Liver (tissue), 9 donors: ENCODE results near the gene RAB3B. TPM values are rescaled to one million over a fixed set of nuclear protein-coding genes. Genes with fewer than 3 reads are reported as not detected.

Experiments used
- DNase-seq: peaks from one replicate; pipeline ENCODE4 v3.0.0-alpha.2; 2017; ENCODE audit warnings: low spot score
- H3K27ac ChIP-seq, 2 donors: one replicate each; pipeline ENCODE4 v1.7.0; 2013; ENCODE audit warnings: inconsistent platforms in 2 of 2, low read length in 2 of 2, control low read depth in 1 of 2, low read depth in 1 of 2, mild to moderate bottlenecking in 1 of 2
- H3K27me3 ChIP-seq, 4 donors: one replicate each; pipeline versions ENCODE4 v1.6.1 to v1.7.0; 2013; ENCODE audit warnings: low read length in 3 of 4, inconsistent platforms in 1 of 4, mild to moderate bottlenecking in 1 of 4, moderate library complexity in 1 of 4; ENCODE audit not compliant: control insufficient read depth in 4 of 4, insufficient read depth in 4 of 4
- H3K36me3 ChIP-seq, 4 donors: one replicate each; pipeline versions ENCODE4 v1.6.1 to v1.7.0; 2013; ENCODE audit warnings: low read length in 3 of 4, mild to moderate bottlenecking in 3 of 4, low read depth in 1 of 4, moderate library complexity in 1 of 4; ENCODE audit not compliant: control insufficient read depth in 4 of 4, insufficient read depth in 3 of 4
- H3K4me1 ChIP-seq, 4 donors: one replicate each; pipeline versions ENCODE4 v1.6.1 to v1.7.0; 2013; ENCODE audit warnings: low read length in 3 of 4, mild to moderate bottlenecking in 3 of 4, moderate library complexity in 1 of 4; ENCODE audit not compliant: control insufficient read depth in 4 of 4, insufficient read depth in 4 of 4
- H3K4me3 ChIP-seq, 3 donors: one replicate each; pipeline versions ENCODE4 v1.6.1 to v1.7.0; 2013; ENCODE audit warnings: low read length in 3 of 3, control low read depth in 1 of 3, low read depth in 1 of 3, mild to moderate bottlenecking in 1 of 3
- H3K9ac ChIP-seq, 2 donors: one replicate each; pipeline ENCODE4 v1.7.0; 2013; ENCODE audit warnings: low read length in 2 of 2, mild to moderate bottlenecking in 2 of 2, moderate library complexity in 2 of 2, control low read depth in 1 of 2, low read depth in 1 of 2
- H3K9me3 ChIP-seq, 4 donors: one replicate each; pipeline versions ENCODE4 v1.6.1 to v1.7.0; 2013; ENCODE audit warnings: low read length in 3 of 4; ENCODE audit not compliant: control insufficient read depth in 4 of 4
- ATF3 ChIP-seq: IDR thresholded peaks from 2 replicates; pipeline ENCODE4 v1.6.1; 2016; ENCODE audit warnings: antibody characterized with exemption
- CTCF ChIP-seq: fragments of 150-350 bp; IDR thresholded peaks from 2 replicates; pipeline ENCODE4 v1.5.1; 2017; ENCODE audit warnings: improper control_type of control experiment, low read depth, low read length; ENCODE audit not compliant: missing input control
- FOXA1 ChIP-seq: IDR thresholded peaks from 2 replicates; pipeline ENCODE4 v1.6.1; 2016; ENCODE audit warnings: antibody characterized with exemption
- GABPA ChIP-seq, 2 donors: IDR thresholded peaks in 1 of 2; conservative IDR thresholded peaks in 1 of 2; 2 replicates each; pipeline ENCODE4 v1.6.1; 2016; ENCODE audit warnings: antibody characterized with exemption in 2 of 2, mild to moderate bottlenecking in 1 of 2, moderate library complexity in 1 of 2
- HNF4A ChIP-seq, 2 donors: conservative IDR thresholded peaks; 2 replicates each; pipeline ENCODE4 v1.6.1; 2016; ENCODE audit warnings: antibody characterized with exemption in 2 of 2, mild to moderate bottlenecking in 2 of 2
- JUND ChIP-seq, 2 donors: IDR thresholded peaks; 2 replicates each; pipeline ENCODE4 v1.6.1; 2016; ENCODE audit warnings: antibody characterized with exemption in 2 of 2
- MAX ChIP-seq: IDR thresholded peaks from 2 replicates; pipeline ENCODE4 v1.6.1; 2016; ENCODE audit warnings: antibody characterized with exemption
- RAD21 ChIP-seq, 2 donors: IDR thresholded peaks; 2 replicates each; pipeline ENCODE4 v1.6.1; 2016; ENCODE audit warnings: antibody characterized with exemption in 2 of 2, mild to moderate bottlenecking in 2 of 2
- REST ChIP-seq: IDR thresholded peaks from 2 replicates; pipeline ENCODE4 v1.6.1; 2016; ENCODE audit warnings: antibody characterized with exemption, mild to moderate bottlenecking
- SP1 ChIP-seq: IDR thresholded peaks from 2 replicates; pipeline ENCODE4 v1.6.1; 2018; ENCODE audit warnings: antibody characterized with exemption, mild to moderate bottlenecking
- TAF1 ChIP-seq: conservative IDR thresholded peaks from 2 replicates; pipeline ENCODE4 v1.6.1; 2016; ENCODE audit warnings: antibody characterized with exemption, mild to moderate bottlenecking
- YY1 ChIP-seq: IDR thresholded peaks from 2 replicates; pipeline ENCODE4 v1.6.1; 2016; ENCODE audit warnings: antibody characterized with exemption, mild to moderate bottlenecking
- WGBS: extraction: QIAGEN DNeasy Blood & Tissue Kit; methylation state at CpG from one replicate; pipeline ENCODE4 v1.1.7; 2013; 5-methylcytosine and 5-hydroxymethylcytosine counted together
- polyA plus RNA-seq, 2 donors: library from polyadenylated mRNA; stranded (reverse) in 1 of 2; unstranded in 1 of 2; fragments of 200-250 nt in 1 of 2; fragments of >200 nt in 1 of 2; fragmentation: Nextera tagmentation in 1 of 2; extraction: Ambion mirVana in 1 of 2; gene quantifications; one replicate each; pipeline versions ENCODE4 v1.2.1 to v1.2.3, GENCODE V29; 2013 to 2015
- total RNA-seq, 2 donors: library from RNA; depleted of rRNA; stranded (reverse); fragments of >200 nt; gene quantifications; one replicate each; pipeline ENCODE4 v1.2.3, GENCODE V29; 2014
- donor health status: healthy.
- donor health status: healthy.
- donor health status: healthy.
- donor health status: healthy.
- donor health status: healthy.

The RAB3B gene
- total and polyA plus RNA-seq, 4 donors: 0.17 to 5.4 (median 0.32) TPM

GRCh38 chr1:51863384-51863783, 127.1 kb downstream of the RAB3B start (continued):
- TF ChIP-seq MAX (no peak), ATF3 (no peak), JUND (IDR thresholded peaks at IDR 0.05) (no peak)

- no peak overlapping the region for H3K27ac ChIP-seq
- H3K4me1 ChIP-seq: peaks cover 0 to 4% (median 0%) of the 10 kb centered on the region in 4 donors
- 97% methylated on average over 5 of the region's 5 CpGs for WGBS
- H3K9me3 ChIP-seq: no peaks in the 10 kb centered on the region
- H3K27me3 ChIP-seq: no peaks in the 10 kb centered on the region
- H3K4me3 ChIP-seq: no peak overlapping the region
- H3K36me3 ChIP-seq: peaks cover 0 to 3% (median 0%) of the 10 kb centered on the region in 4 donors
- TF ChIP-seq REST (no peak), HNF4A (conservative IDR thresholded peaks at IDR 0.05) (no peak), TAF1 (no peak), YY1 (no peak), JUND (IDR thresholded peaks at IDR 0.05) (no peak), SP1 (no peak)
- DNase-seq: no peak
- no peak overlapping the region for H3K9ac ChIP-seq
Measured at GRCh38 chr1:51861669-51862068, 128.8 kb downstream of the RAB3B start.

- Histone ChIP-seq H3K27me3 (no peaks in the 10 kb centered on the region), H3K4me1 (peaks cover 0 to 3% (median 0%) of the 10 kb centered on the region in 4 donors), H3K4me3 (no peak overlapping the region), H3K9me3 (no peaks in the 10 kb centered on the region), H3K9ac (no peak overlapping the region), H3K36me3 (peaks cover 0 to 3% (median 0%) of the 10 kb centered on the region in 4 donors), H3K27ac (no peak overlapping the region)
- TF ChIP-seq JUND (IDR thresholded peaks at IDR 0.05) (no peak), FOXA1 (no peak), TAF1 (no peak), CTCF (no peak), RAD21 (IDR thresholded peaks at IDR 0.05) (no peak), REST (no peak), GABPA (IDR thresholded peaks at IDR 0.05 in 1 of 2, conservative IDR thresholded peaks at IDR 0.05 in 1 of 2) (no peak), HNF4A (conservative IDR thresholded peaks at IDR 0.05) (no peak)
- WGBS: 92% methylated on average over 2 of the region's 2 CpGs
- DNase-seq: no peak
Measured at GRCh38 chr1:51859735-51860134, 130.8 kb downstream of the RAB3B start.
